Measurements from ENCODE around the gene MYO1D. TPM values are rescaled to one million over a fixed set of nuclear protein-coding genes. Genes with fewer than 3 reads are reported as not detected.

Gene MYO1D
- total and polyA plus RNA-seq, 2 of the 13 experiments (the other 11 are each of a cell fraction or from before 2014, with no cell fraction given), result 13.2 to 17.3 TPM

DNA sequence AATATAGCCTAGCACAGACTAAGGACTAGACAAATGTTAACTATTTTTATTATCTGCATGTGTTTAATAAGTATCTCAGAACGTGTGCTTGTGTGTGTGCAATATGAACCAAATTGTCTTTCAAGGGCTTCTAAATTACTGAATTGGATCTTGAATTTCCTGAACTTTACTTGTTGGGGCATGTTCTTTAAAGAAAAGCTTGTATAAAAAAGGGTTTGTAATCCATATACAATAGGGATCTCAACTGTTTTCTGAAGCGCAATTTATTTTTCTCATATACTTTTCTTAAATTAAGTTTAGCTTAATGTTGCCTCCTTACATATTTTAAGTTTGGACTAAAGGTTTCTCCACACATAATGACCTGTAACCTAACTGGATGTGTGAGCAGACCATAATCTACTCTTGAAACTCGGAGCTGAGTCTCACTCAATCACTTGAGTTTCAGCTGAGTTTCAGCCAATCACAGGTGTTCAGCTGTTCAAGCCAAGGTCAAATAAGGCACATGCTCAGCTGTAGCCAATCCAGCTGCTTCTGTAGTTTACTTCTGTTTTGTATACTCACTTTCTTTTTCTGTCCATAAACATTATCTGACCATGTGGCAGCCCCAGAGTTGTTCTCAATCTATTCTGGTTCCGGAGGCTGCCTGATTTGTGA lies 317.8 kb downstream of the MYO1D start:
- Histone ChIP-seq H3K27me3 (ENCODE audit: control insufficient read depth in 1 of 2, insufficient read depth in 2 of 2, low read length in 2 of 2) (no peaks in the 10 kb centered on the region; a peak in 1 of 5 replicates), H4K20me1 (ENCODE audit: insufficient read depth, low read length) (no peaks in the 10 kb centered on the region), H3K4me3 (replicated peaks in 1 of 3; ENCODE audit: insufficient read depth in 1 of 3, low read depth in 2 of 3, low read length in 3 of 3) (no peak overlapping the region), H3K9me3 (ENCODE audit: low read length) (no peaks in the 10 kb centered on the region), H3K4me1 (ENCODE audit: insufficient read depth, low read length) (no peaks in the 10 kb centered on the region), H3K9ac (ENCODE audit: insufficient read depth, low read depth, low read length) (no peak overlapping the region), H3K27ac (ENCODE audit: extremely low read length, insufficient read depth, low read length) (no peak overlapping the region), H3K4me2 (ENCODE audit: low read depth, low read length) (no peak overlapping the region), H3K79me2 (ENCODE audit: insufficient read depth, low read length) (no peaks in the 10 kb centered on the region), H2AFZ (ENCODE audit: low read length) (no peak overlapping the region), H3K36me3 (replicated peaks in 1 of 2; ENCODE audit: control insufficient read depth in 1 of 2, insufficient read depth in 2 of 2, low read length in 2 of 2) (no peaks in the 10 kb centered on the region)
- DNase-seq (ENCODE audit: low spot score) (no peak), FAIRE-seq (no peak), ATAC-seq (no peak)
- POLR2A ChIA-PET, result no interaction called here
- intact Hi-C loops (cut with micrococcal nuclease; ENCODE audit: unreplicated experiment) (no loop called here), in situ Hi-C loops (cut with HindIII; ENCODE audit: extremely low pct_ligation_motif_present, low pct_unique_long_range_greater_than_20kb) (no loop called here)
- TF ChIP-seq MXI1 (IDR thresholded peaks at IDR 0.05; ENCODE audit: borderline replicate concordance, low read depth, low read length) (no peak), GATA4 (IDR thresholded peaks at IDR 0.05; ENCODE audit: borderline replicate concordance, low read depth) (no peak), EP300 (IDR thresholded peaks at IDR 0.05; ENCODE audit: low read depth in 2 of 2, low read length in 2 of 2) (no peak), EP300 (CRISPR knock-in tag; IDR thresholded peaks at IDR 0.05; ENCODE audit: borderline replicate concordance) (no peak), NBN (conservative IDR thresholded peaks at IDR 0.05) (no peak)
- TF ChIP-seq, protein P1, sequence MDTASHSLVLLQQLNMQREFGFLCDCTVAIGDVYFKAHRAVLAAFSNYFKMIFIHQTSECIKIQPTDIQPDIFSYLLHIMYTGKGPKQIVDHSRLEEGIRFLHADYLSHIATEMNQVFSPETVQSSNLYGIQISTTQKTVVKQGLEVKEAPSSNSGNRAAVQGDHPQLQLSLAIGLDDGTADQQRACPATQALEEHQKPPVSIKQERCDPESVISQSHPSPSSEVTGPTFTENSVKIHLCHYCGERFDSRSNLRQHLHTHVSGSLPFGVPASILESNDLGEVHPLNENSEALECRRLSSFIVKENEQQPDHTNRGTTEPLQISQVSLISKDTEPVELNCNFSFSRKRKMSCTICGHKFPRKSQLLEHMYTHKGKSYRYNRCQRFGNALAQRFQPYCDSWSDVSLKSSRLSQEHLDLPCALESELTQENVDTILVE (CRISPR knock-in tag; IDR thresholded peaks at IDR 0.05), result no peak
- no TSS peak for BruUV-seq (replicated peaks)
- WGBS (ENCODE audit: low lambda C conversion rate), result 94% methylated on average over 4 of the region's 4 CpGs
- CTCF ChIA-PET (ENCODE audit: low intra/inter-chr PET ratio, low total read pairs), result no interaction called here

DNA sequence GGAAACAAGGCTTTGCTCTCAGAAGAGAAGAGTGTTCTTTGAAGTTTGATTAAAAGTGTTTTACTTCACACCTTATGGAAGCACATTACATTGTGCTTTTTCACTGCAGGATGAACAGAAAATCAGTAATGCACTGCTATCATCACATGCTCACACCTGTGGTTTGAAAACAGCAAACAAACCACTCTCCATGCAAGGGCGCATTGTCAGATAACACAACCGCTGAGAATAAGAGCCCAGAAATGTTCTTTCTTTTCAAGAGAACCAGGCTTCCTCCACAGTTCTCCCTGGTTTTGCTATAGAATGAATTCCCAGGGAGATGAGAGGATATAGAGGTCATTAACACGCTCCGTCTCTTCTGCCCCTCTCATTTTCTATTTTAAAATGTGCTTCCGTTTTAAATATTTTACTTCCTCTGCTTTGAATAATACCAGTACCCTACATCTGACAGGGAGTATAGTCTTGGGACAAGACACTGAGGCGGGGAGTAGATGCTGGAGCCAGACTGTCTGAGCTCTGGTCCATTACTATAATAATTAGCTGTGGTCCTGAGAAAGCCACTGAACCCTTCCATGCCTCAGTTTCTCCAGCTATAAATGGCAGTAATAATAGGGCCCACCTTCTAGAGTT lies 318.5 kb downstream of the MYO1D start:
- no peaks in the 10 kb centered on the region for H3K79me2 ChIP-seq (ENCODE audit: insufficient read depth, low read length)
- H3K9me3 ChIP-seq (ENCODE audit: low read length), result no peaks in the 10 kb centered on the region
- no peaks in the 10 kb centered on the region for H3K36me3 ChIP-seq (replicated peaks in 1 of 2; ENCODE audit: control insufficient read depth in 1 of 2, insufficient read depth in 2 of 2, low read length in 2 of 2)
- DNase-seq (ENCODE audit: low spot score), result no peak
- POLR2A ChIA-PET, result no interaction called here
- H3K9ac ChIP-seq (ENCODE audit: insufficient read depth, low read depth, low read length), result no peak overlapping the region
- no peak for FAIRE-seq
- no peak for ATAC-seq
- H3K27ac ChIP-seq (ENCODE audit: extremely low read length, insufficient read depth, low read length), result no peak overlapping the region
- no peaks in the 10 kb centered on the region for H3K4me1 ChIP-seq (ENCODE audit: insufficient read depth, low read length)
- in situ Hi-C loops (cut with HindIII; ENCODE audit: extremely low pct_ligation_motif_present, low pct_unique_long_range_greater_than_20kb), result no loop called here
- H3K27me3 ChIP-seq (ENCODE audit: control insufficient read depth in 1 of 2, insufficient read depth in 2 of 2, low read length in 2 of 2), result no peaks in the 10 kb centered on the region; a peak in 1 of 5 replicates
- no peak overlapping the region for H2AFZ ChIP-seq (ENCODE audit: low read length)
- intact Hi-C loops (cut with micrococcal nuclease; ENCODE audit: unreplicated experiment), result no loop called here
- H3K4me2 ChIP-seq (ENCODE audit: low read depth, low read length), result no peak overlapping the region
- no peak overlapping the region for H3K4me3 ChIP-seq (replicated peaks in 1 of 3; ENCODE audit: insufficient read depth in 1 of 3, low read depth in 2 of 3, low read length in 3 of 3)
- H4K20me1 ChIP-seq (ENCODE audit: insufficient read depth, low read length), result no peaks in the 10 kb centered on the region
- CTCF ChIA-PET (ENCODE audit: low intra/inter-chr PET ratio, low total read pairs), result no interaction called here
- BruUV-seq (replicated peaks), result no TSS peak
- WGBS (ENCODE audit: low lambda C conversion rate), result 88% methylated on average over 6 of the region's 6 CpGs
- TF ChIP-seq, protein P2, sequence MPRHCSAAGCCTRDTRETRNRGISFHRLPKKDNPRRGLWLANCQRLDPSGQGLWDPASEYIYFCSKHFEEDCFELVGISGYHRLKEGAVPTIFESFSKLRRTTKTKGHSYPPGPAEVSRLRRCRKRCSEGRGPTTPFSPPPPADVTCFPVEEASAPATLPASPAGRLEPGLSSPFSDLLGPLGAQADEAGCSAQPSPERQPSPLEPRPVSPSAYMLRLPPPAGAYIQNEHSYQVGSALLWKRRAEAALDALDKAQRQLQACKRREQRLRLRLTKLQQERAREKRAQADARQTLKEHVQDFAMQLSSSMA (CRISPR knock-in tag; IDR thresholded peaks at IDR 0.05), result no peak
- TF ChIP-seq TP53 (CRISPR knock-in tag; conservative IDR thresholded peaks at IDR 0.05), result no peak
- TF ChIP-seq, protein P3, sequence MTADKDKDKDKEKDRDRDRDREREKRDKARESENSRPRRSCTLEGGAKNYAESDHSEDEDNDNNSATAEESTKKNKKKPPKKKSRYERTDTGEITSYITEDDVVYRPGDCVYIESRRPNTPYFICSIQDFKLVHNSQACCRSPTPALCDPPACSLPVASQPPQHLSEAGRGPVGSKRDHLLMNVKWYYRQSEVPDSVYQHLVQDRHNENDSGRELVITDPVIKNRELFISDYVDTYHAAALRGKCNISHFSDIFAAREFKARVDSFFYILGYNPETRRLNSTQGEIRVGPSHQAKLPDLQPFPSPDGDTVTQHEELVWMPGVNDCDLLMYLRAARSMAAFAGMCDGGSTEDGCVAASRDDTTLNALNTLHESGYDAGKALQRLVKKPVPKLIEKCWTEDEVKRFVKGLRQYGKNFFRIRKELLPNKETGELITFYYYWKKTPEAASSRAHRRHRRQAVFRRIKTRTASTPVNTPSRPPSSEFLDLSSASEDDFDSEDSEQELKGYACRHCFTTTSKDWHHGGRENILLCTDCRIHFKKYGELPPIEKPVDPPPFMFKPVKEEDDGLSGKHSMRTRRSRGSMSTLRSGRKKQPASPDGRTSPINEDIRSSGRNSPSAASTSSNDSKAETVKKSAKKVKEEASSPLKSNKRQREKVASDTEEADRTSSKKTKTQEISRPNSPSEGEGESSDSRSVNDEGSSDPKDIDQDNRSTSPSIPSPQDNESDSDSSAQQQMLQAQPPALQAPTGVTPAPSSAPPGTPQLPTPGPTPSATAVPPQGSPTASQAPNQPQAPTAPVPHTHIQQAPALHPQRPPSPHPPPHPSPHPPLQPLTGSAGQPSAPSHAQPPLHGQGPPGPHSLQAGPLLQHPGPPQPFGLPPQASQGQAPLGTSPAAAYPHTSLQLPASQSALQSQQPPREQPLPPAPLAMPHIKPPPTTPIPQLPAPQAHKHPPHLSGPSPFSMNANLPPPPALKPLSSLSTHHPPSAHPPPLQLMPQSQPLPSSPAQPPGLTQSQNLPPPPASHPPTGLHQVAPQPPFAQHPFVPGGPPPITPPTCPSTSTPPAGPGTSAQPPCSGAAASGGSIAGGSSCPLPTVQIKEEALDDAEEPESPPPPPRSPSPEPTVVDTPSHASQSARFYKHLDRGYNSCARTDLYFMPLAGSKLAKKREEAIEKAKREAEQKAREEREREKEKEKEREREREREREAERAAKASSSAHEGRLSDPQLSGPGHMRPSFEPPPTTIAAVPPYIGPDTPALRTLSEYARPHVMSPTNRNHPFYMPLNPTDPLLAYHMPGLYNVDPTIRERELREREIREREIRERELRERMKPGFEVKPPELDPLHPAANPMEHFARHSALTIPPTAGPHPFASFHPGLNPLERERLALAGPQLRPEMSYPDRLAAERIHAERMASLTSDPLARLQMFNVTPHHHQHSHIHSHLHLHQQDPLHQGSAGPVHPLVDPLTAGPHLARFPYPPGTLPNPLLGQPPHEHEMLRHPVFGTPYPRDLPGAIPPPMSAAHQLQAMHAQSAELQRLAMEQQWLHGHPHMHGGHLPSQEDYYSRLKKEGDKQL (CRISPR knock-in tag; IDR thresholded peaks at IDR 0.05; ENCODE audit: low read depth), result no peak

Measured in HepG2 (cell line).